Kidney (tissue), 14 donors: Measurements from ENCODE around the gene RBBP5. TPM values are rescaled to one million over a fixed set of nuclear protein-coding genes. Genes with fewer than 3 reads are reported as not detected.

Source experiments
- DNase-seq, 5 donors: peaks; one replicate each; pipeline ENCODE4 v3.0.0-alpha.2; 2013 to 2020
- FAIRE-seq: peaks from 2 replicates; lab custom pipeline; 2012; peaks lifted over from hg19 to GRCh38; lab: Jason Lieb, UNC
- H3K27ac ChIP-seq, 2 donors: one replicate each; pipeline ENCODE4 v1.7.0; 2013; ENCODE audit warnings: low read depth in 2 of 2, low read length in 2 of 2, inconsistent platforms in 1 of 2
- H3K27me3 ChIP-seq: one replicate; pipeline ENCODE4 v1.7.1; 2013; ENCODE audit warnings: low read length, inconsistent platforms; ENCODE audit not compliant: control insufficient read depth, insufficient read depth
- H3K36me3 ChIP-seq, 3 donors: one replicate each; pipeline versions ENCODE4 v1.7.0 to v1.7.1; 2013; ENCODE audit warnings: low read length in 3 of 3, control low read depth in 1 of 3, inconsistent platforms in 1 of 3; ENCODE audit not compliant: insufficient read depth in 3 of 3, control insufficient read depth in 2 of 3
- H3K4me1 ChIP-seq, 3 donors: one replicate each; pipeline versions ENCODE4 v1.7.0 to v1.7.1; 2013; ENCODE audit warnings: low read length in 3 of 3, inconsistent platforms in 1 of 3, low read depth in 1 of 3; ENCODE audit not compliant: control insufficient read depth in 2 of 3, insufficient read depth in 2 of 3
- H3K4me3 ChIP-seq, 3 donors: one replicate each; pipeline versions ENCODE4 v1.7.0 to v1.8.1; 2013; ENCODE audit warnings: low read length in 3 of 3, control low read depth in 1 of 3, inconsistent platforms in 1 of 3
- H3K9ac ChIP-seq, 3 donors: one replicate each; pipeline versions ENCODE4 v1.7.0 to v1.7.1; 2013; ENCODE audit warnings: low read length in 3 of 3, control low read depth in 1 of 3, inconsistent platforms in 1 of 3
- H3K9me3 ChIP-seq, 3 donors: one replicate each; pipeline versions ENCODE4 v1.7.0 to v1.7.1; 2013; ENCODE audit warnings: low read length in 3 of 3, control low read depth in 1 of 3, inconsistent platforms in 1 of 3; ENCODE audit not compliant: control insufficient read depth in 2 of 3, insufficient read depth in 1 of 3
- CTCF ChIP-seq: IDR thresholded peaks from 3 replicates; pipeline ENCODE4 v1.5.1; 2012; ENCODE audit warnings: mild to moderate bottlenecking, moderate library complexity, borderline replicate concordance; ENCODE audit not compliant: insufficient read depth; ENCODE audit errors: extremely low read depth
- intact Hi-C: fragments of 100-400 bp; cut with DNase I; formaldehyde crosslinking; loops from one replicate; pipeline ENCODE4 v1.11.1; 2022
- polyA plus RNA-seq: library from polyadenylated mRNA; stranded (reverse); fragments of 350-450 nt; fragmentation: Illumina TruSeq; extraction: RNeasy Lipid Tissue Mini Kit (QIAGEN cat#74804); gene quantifications from one replicate; pipeline ENCODE4 v1.2.3, GENCODE V29; 2014; ENCODE audit warnings: low read depth, low replicate concordance; ENCODE audit not compliant: insufficient read depth
- total RNA-seq: library from RNA; stranded (reverse); fragmentation: NEBNext Ultra II Directional; extraction: Animal tissue kit (Norgen Biotek cat#: 25700); gene quantifications from one replicate; pipeline ENCODE4 v1.2.1, GENCODE V29; 2021
- donor health status: control.
- donor health status: control.
- donor health status: control.
- donor health status: control.
- donor health status: control.
- donor health status: DM: yes; HTN: yes; CAD: no.
- donor health status: Normal renal cell carcinoma (clear cell type).

Gene RBBP5
- total and polyA plus RNA-seq, 2 donors from 2014 or later: 6.8 to 18.2 TPM

- Histone ChIP-seq H3K36me3 (no peaks in the 10 kb centered on the region), H3K4me3 (no peak overlapping the region)
- intact Hi-C loops: loop anchor here (10.0 kb wide), 1 partner anchor 91 kb away; no protein-coding TSS in a partner anchor
These were observed 56.1 kb downstream of the RBBP5 start for GRCh38 chr1:205065666-205066065.

GRCh38 chr1:205064741-205065316, 56.9 kb downstream of the RBBP5 start:
- no peaks in the 10 kb centered on the region for H3K4me1 ChIP-seq
- no peaks in the 10 kb centered on the region for H3K9me3 ChIP-seq
- H3K36me3 ChIP-seq: no peaks in the 10 kb centered on the region
- no peaks in the 10 kb centered on the region for H3K27me3 ChIP-seq
- no peak for FAIRE-seq
- intact Hi-C loops: loop anchor here (10.0 kb wide), 1 partner anchor 90 kb away; no protein-coding TSS in a partner anchor
- no peak for TF ChIP-seq CTCF
- H3K27ac ChIP-seq: no peak overlapping the region
- DNase-seq: no peak
- H3K4me3 ChIP-seq: no peak overlapping the region
- H3K9ac ChIP-seq: no peak overlapping the region

More at GRCh38 chr1:205065666-205066065, 56.1 kb downstream of the RBBP5 start:
- no peak for FAIRE-seq
- Histone ChIP-seq H3K27me3 (no peaks in the 10 kb centered on the region), H3K4me1 (no peaks in the 10 kb centered on the region), H3K9ac (no peak overlapping the region), H3K9me3 (no peaks in the 10 kb centered on the region), H3K27ac (no peak overlapping the region)
- no peak for TF ChIP-seq CTCF
- no peak for DNase-seq

- no peak for FAIRE-seq
- DNase-seq: no peak
These were observed 57.5 kb downstream of the RBBP5 start for GRCh38 chr1:205064301-205064700.

More at GRCh38 chr1:205064301-205064700, 57.5 kb downstream of the RBBP5 start:
- H3K9me3 ChIP-seq: no peaks in the 10 kb centered on the region
- no peak overlapping the region for H3K27ac ChIP-seq
- H3K27me3 ChIP-seq: no peaks in the 10 kb centered on the region
- H3K4me3 ChIP-seq: no peak overlapping the region
- intact Hi-C loops: loop anchor here (10.0 kb wide), 1 partner anchor 90 kb away; no protein-coding TSS in a partner anchor
- H3K4me1 ChIP-seq: peaks cover 0 to 5% (median 0%) of the 10 kb centered on the region in 3 donors
- no peak for TF ChIP-seq CTCF
- H3K9ac ChIP-seq: no peak overlapping the region
- no peaks in the 10 kb centered on the region for H3K36me3 ChIP-seq
